Activated CD8-positive, alpha-beta T cell treated with anti-CD3 and anti-CD28 coated beads for 36 hours (primary cell): Measurements from ENCODE around the gene NTRK2. TPM values are rescaled to one million over a fixed set of nuclear protein-coding genes. Genes with fewer than 3 reads are reported as not detected.

ENCODE experiments used
- ATAC-seq: fragments of 200-7000 bp; cut with Tn5 transposase; one replicate; pipeline ENCODE4 v1.10.0; 2021; ENCODE audit warnings: mild to moderate bottlenecking, moderate library complexity
- CTCF ChIA-PET: fragments of 350-600 bp; sonication (Branson Sonifier 250); formaldehyde crosslinking; loops from one replicate; lab custom pipeline; 2021; ENCODE audit warnings: antibody characterized with exemption; lab: Charles Lee
- POLR2A ChIA-PET: fragments of 350-600 bp; sonication (Branson Sonifier 250); formaldehyde crosslinking; loops from one replicate; lab custom pipeline; 2021; ENCODE audit warnings: antibody characterized with exemption; lab: Charles Lee
- DNase-seq: peaks from one replicate; pipeline ENCODE4 v3.0.0-alpha.2; 2020
- H3K27ac Mint-ChIP-seq: one replicate; pipeline ENCODE4 v1.8.0; 2021; ENCODE audit warnings: mild to moderate bottlenecking, mixed read lengths
- H3K27me3 Mint-ChIP-seq: one replicate; pipeline ENCODE4 v1.8.0; 2021; ENCODE audit warnings: mixed read lengths
- H3K36me3 Mint-ChIP-seq: one replicate; pipeline ENCODE4 v1.8.0; 2021; ENCODE audit warnings: low read depth, mixed read lengths
- H3K4me1 Mint-ChIP-seq: one replicate; pipeline ENCODE4 v1.8.0; 2021; ENCODE audit warnings: low read depth, mixed read lengths
- H3K4me3 Mint-ChIP-seq: one replicate; pipeline ENCODE4 v1.8.0; 2021; ENCODE audit warnings: mild to moderate bottlenecking, moderate library complexity, mixed read lengths
- H3K9me3 Mint-ChIP-seq: one replicate; pipeline ENCODE4 v1.8.0; 2021; ENCODE audit warnings: mixed read lengths
- CTCF ChIP-seq: fragments of 200-600 bp; IDR thresholded peaks from one replicate; pipeline ENCODE4 v1.8.0; 2022; ENCODE audit warnings: antibody characterized with exemption, mild to moderate bottlenecking
- intact Hi-C: fragments of 100-400 bp; cut with micrococcal nuclease; formaldehyde crosslinking; loops from one replicate; pipeline ENCODE4 v1.10.0; 2022
- total RNA-seq, 2 experiments: library from RNA; stranded (reverse); gene quantifications; one replicate each; pipeline ENCODE4 v1.2.3, GENCODE V29; 2021

NTRK2 gene
- total RNA-seq, 2 experiments from 2014 or later: 0.07 to 0.09 TPM

GRCh38 chr9:84935528-84936117 is 266.1 kb downstream of the NTRK2 start:
- TF ChIP-seq CTCF: no peak

GRCh38 chr9:84937180-84937579 is 267.7 kb downstream of the NTRK2 start:
- Mint-ChIP-seq H3K27me3 (peaks cover 1% of the 10 kb centered on the region), H3K9me3 (no peaks in the 10 kb centered on the region), H3K4me3 (no peak overlapping the region), H3K36me3 (no peaks in the 10 kb centered on the region), H3K27ac (no peak overlapping the region), H3K4me1 (no peaks in the 10 kb centered on the region)
- DNase-seq (no peak), ATAC-seq (no peak)
- ChIA-PET POLR2A (no interaction called here), CTCF (interaction anchor here (0.7 kb wide), 1 partner anchor 18 kb away, joined by 3 read pairs; no protein-coding TSS in a partner anchor)
- intact Hi-C loops: no loop called here
- no peak for TF ChIP-seq CTCF

More at GRCh38 chr9:84935528-84936117, 266.1 kb downstream of the NTRK2 start:
- H3K36me3 Mint-ChIP-seq: no peaks in the 10 kb centered on the region
- H3K27ac Mint-ChIP-seq: no peak overlapping the region
- CTCF ChIA-PET: interaction anchor here (0.7 kb wide), 1 partner anchor 8 kb away, joined by 3 read pairs; no protein-coding TSS in a partner anchor
- peaks cover 3% of the 10 kb centered on the region for H3K27me3 Mint-ChIP-seq
- ATAC-seq: no peak
- H3K4me3 Mint-ChIP-seq: no peak overlapping the region
- intact Hi-C loops: no loop called here
- POLR2A ChIA-PET: no interaction called here
- no peaks in the 10 kb centered on the region for H3K4me1 Mint-ChIP-seq
- H3K9me3 Mint-ChIP-seq: no peaks in the 10 kb centered on the region
- DNase-seq: no peak

- no peak for DNase-seq
- no peaks in the 10 kb centered on the region for H3K9me3 Mint-ChIP-seq
- peaks cover 1% of the 10 kb centered on the region for H3K27me3 Mint-ChIP-seq
- CTCF ChIA-PET: interaction anchor here (0.7 kb wide), 1 partner anchor 17 kb away, joined by 3 read pairs; no protein-coding TSS in a partner anchor
- H3K27ac Mint-ChIP-seq: no peak overlapping the region
- no peak overlapping the region for H3K4me3 Mint-ChIP-seq
- POLR2A ChIA-PET: no interaction called here
- ATAC-seq: no peak
- intact Hi-C loops: no loop called here
- no peak for TF ChIP-seq CTCF
- H3K36me3 Mint-ChIP-seq: no peaks in the 10 kb centered on the region
- H3K4me1 Mint-ChIP-seq: no peaks in the 10 kb centered on the region
Measured at GRCh38 chr9:84937581-84937980, 268.1 kb downstream of the NTRK2 start.

DNA sequence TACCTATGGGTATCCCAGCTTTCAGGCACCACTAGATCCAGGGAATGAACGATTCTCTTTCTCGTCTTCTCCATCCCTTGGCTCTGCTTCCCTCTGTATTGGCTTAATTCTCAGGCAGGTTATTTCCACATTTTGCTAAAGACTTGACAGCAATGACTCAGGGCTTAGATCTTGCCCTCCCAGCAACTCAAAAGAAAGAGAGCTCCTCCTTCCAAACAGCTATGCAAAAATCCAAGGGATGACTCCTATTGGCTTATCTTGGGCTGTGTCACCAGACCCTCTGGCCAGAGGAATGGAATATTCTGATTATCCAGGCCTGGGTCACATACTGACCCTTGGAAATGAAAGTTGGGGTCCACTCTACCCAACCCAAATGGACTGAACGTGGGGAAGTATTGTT is 270.2 kb downstream of the NTRK2 start:
- Mint-ChIP-seq H3K4me1 (no peaks in the 10 kb centered on the region), H3K36me3 (no peaks in the 10 kb centered on the region), H3K9me3 (no peaks in the 10 kb centered on the region), H3K4me3 (no peak overlapping the region), H3K27me3 (peaks cover 1% of the 10 kb centered on the region), H3K27ac (no peak overlapping the region)
- ATAC-seq (no peak), DNase-seq (no peak)
- CTCF ChIA-PET: no interaction called here
- POLR2A ChIA-PET: no interaction called here
- intact Hi-C loops: no loop called here
- no peak for TF ChIP-seq CTCF

DNA sequence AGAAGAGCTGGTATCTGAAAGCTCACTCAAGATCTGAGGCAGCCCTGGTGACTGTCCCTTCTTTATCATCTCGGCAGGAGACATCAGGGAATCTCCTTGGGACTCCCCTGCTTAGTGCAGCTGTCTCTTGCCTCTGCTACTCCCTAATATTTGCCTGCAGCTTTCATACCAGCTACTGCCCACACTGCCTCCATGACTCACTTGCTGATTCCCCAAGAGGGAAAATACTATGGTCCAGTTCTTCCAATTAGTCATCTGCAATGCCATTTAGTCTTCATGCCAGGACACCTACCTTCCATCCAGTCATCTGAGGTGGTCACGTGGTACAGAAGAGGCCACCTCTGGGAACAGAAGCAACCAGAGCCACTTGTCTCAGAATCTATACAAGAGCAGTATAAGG is 270.8 kb downstream of the NTRK2 start:
- Mint-ChIP-seq H3K27me3 (peaks cover 1% of the 10 kb centered on the region), H3K9me3 (no peaks in the 10 kb centered on the region), H3K4me3 (no peak overlapping the region), H3K4me1 (no peaks in the 10 kb centered on the region), H3K36me3 (no peaks in the 10 kb centered on the region), H3K27ac (no peak overlapping the region)
- ChIA-PET POLR2A (no interaction called here), CTCF (no interaction called here)
- ATAC-seq: no peak
- intact Hi-C loops: no loop called here
- DNase-seq: no peak
- TF ChIP-seq CTCF: no peak
